NCI-H345 treated with DMSO at 0.1 percent for 48 hours (cell line): ENCODE measurements around the gene SLC6A3.
"Not testable (repeated sequence)": the region's sequence is repeated elsewhere in the genome, so short reads cannot be mapped to it uniquely, and the experiment has no call there.

Experiments used
- DNase-seq: peaks from one replicate; lab custom pipeline; 2025; ENCODE audit not compliant: unreplicated experiment; lab: John Stamatoyannopoulos, UW

Gene SLC6A3

DNA sequence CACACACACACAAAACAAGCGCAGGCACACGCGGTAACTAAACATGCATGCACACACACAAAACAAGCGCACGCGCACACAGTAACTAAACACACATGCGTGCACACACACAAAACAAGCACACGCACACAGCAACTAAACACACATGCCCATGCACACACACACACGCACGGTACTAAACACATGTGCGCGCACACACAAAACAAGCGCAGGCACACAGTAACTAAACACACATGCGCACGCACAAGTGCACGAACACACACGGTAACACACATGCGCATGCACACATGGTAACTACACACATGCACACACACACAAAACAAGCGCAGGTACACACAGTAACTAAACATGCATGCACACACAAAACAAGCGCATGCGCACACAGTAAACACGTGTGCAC lies 19.9 kb upstream of the SLC6A3 start:
- no peak for DNase-seq

DNA sequence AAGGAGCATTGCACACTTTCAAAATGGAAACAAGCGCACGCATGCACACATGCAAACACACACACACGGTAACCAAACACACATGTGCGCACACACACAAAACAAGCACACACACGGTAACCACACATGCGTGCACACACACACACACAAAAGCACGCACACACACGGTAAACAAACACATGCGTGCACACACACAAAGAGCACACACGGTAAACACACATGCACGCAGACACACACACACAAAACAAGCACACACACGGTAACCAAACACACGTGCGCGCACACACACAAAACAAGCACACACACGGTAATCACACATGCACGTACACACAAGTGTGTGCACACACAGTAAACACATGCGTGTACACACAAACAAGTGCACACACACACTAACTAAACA lies 19.3 kb upstream of the SLC6A3 start:
- no peak for DNase-seq

DNA sequence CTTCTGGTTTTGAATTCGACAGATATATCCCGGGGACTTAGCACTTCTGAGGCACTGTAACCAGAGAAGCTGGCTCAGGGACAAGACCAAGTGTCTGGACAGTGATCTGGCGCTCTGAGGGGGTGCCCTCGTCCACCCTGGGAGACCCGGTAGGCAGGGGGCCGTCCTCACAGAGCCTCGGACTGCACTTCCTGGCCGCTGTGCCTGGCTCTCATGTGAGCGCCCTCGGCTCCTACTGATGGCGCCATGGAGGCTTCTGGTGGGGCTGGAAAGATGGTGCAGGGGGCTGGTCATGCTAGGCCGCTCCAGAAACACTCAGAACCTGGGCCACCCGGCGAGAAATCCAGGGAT lies 18.8 kb upstream of the SLC6A3 start:
- no peak for DNase-seq

DNA sequence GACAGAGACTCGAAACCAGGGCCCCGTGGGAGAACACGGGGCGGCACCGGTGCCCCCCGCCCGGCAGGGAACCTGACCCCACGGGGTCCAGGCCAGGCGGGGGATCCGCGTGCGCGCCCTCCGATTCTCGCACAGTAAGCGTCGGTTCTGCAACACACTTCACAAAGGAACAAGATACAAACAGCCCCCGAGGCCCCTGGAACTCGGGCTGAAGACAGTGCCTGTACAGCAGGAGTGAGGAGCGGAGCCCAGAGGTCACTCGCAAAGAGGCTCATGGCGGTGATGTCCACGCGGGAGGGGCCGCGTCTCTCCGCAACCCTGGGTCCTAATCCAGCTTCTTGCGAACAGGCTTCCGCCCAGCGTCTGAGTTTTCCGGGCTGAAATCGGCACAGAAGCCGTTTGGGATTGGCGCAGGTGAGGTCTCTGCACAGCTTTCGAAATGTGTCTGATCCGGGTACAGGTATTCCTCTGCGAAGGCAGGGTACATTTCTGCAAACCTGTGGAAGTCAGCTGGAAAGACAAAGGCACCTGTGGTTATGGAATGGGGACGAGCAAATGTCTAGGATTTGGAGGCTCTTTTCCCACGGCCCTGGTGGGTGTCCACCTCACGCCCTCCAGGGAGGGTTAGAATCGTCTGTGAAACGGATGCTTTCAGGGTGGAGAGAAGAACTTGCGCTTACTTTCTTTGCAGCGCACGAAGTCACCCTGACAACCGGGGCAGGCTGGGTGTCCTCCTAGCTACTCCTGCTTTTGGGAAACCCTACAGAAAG lies 18.3 kb upstream of the SLC6A3 start:
- DNase-seq: no peak

GRCh38 chr5:1462358-1462757 lies 17.1 kb upstream of the SLC6A3 start:
- DNase-seq: no peak

- DNase-seq: no peak
Observed at GRCh38 chr5:1461396-1461795, 16.2 kb upstream of the SLC6A3 start.

GRCh38 chr5:1460054-1460682 lies 14.9 kb upstream of the SLC6A3 start:
- DNase-seq: peak; percentile 79

DNA sequence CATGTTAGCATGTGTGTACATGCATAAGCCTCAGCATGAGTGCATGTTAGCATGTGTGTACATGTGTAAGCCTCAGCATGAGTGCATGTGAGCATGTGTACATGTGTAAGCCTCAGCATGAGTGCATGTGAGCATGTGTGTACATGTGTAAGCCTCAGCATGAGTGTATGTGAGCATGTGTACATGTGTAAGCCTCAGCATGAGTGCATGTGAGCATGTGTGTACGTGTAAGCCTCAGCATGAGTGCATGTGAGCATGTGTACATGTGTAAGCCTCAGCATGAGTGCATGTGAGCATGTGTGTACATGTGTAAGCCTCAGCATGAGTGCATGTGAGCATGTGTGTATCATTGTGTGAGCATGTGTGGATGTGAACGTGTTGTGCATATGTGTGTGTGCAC lies 14.2 kb upstream of the SLC6A3 start:
- DNase-seq: not testable (repeated sequence)

DNA sequence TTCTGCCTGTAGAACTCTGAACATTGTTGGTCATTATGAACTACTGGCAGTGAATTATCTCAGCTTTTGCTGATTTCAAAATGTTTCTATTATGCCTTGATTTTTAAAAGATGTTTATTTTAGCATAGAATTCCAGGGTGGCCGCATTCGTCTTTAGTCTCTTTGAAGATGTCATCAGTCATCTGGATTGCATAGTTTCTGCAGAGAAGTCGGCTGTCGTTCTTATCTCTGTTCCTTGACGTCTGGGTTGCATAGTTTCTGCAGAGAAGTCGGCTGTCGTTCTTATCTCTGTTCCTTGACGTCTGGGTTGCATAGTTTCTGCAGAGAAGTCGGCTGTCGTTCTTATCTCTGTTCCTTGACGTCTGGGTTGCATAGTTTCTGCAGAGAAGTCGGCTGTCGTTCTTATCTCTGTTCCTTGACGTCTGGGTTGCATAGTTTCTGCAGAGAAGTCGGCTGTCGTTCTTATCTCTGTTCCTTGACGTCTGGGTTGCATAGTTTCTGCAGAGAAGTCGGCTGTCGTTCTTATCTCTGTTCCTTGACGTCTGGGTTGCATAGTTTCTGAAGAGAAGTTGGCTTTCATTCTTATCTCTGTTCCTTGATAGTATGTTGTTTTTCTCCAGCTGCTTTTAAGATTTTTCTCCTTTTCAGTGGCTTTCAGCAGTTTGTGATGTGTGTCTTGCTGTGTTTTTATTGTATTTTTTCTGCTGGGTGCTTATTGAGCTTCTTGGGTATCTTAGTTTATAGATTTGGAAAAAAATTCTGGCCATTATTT lies 11.1 kb upstream of the SLC6A3 start:
- DNase-seq: not testable (repeated sequence)

- DNase-seq: no peak
Observed at GRCh38 chr5:1453613-1454012, 8.4 kb upstream of the SLC6A3 start.

DNA sequence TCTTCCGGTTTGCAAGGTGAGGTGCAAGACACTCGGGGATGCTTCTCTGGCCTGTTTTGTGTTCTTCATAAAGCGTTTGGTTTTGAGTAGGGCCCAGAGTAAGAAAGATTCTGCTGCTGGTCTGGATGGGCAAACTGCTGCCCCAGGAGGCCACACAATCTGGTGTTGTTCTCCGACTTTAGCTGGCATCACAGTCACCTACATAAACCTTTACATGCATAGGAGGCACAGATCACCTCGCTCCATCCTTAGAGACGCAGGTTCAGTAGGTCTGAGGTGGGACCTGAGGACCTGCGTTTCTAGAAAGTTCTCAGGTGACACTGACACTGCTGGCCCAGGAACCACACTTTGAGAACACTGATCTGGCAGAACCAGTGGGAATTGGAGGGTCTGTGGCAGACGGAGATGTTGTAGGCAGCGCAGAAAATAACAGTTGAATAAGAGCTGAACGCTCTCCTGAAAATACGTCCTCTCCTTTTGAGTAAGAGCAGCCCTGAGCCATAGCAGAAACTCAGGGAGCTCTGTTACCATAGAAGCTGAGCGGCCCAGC lies 3.9 kb upstream of the SLC6A3 start:
- DNase-seq: no peak

GRCh38 chr5:1448511-1449011 lies 3.3 kb upstream of the SLC6A3 start:
- DNase-seq: no peak

DNA sequence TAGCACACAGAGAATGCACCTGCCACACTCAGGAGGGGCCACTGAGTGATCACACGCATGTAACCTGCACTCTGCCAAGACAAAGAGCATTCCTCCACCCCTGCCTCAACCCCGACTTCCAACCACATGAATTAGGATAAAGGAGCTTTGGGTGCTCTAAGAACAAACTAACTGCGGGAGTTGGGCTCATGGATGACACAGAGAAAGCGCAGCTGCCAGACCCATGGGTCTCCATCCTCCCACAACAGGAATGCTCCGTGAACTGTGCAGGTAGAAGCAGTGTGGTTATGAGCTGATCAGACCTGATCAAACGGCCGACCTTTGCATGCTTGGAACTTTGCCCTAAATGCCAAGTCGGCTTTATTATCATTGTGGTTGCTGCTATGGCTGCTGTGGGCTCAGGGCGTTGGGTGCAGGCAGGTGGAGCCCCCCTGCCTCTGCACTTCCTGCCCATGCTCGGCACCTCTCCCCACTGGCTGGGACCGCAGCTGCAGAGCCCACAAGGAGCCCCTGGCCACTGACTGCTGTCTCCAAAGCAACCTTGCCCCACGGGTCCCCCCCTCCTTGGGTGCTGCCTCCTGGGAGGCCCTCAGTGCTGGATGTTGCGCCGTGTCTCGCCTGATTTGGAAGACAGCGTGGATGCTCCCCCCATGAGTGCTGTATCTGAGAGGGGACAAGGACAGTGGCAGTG lies 2.6 kb upstream of the SLC6A3 start:
- DNase-seq: no peak

DNA sequence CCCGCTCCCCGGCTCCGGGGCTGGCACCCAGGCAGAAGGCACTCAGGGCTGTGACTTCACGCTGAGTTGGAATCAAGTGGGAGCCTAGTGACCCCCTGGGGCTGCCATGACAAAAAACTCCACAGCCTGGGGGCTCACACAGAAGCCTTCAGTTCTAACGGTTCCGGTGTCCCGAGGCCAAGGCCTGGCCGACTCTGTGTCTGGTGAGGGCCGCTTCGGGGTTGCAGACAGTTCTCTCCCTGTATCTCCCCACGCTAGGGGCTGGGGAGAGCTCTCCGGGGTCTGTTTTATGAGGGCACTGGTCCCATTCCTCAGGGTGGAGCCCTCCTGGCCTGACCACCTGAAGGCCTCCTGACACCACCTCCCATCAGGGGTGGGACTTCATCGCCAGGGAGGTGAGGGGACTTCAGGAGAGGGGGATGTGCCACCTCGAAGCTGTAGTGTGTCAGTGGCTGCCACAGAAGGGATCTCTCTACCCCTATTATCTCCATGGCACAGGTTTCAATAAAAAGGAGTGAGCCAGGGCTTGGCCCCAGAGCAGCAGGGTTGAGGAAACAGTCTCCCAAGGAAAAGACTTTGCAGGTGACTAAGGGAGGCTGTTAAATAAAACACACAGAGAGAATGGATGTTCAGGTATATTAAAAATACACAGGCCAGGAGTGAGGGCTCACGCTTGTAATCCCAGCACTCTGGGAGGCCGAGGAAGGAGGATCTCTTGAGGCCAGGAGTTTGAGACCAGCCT lies 1.5 kb upstream of the SLC6A3 start:
- DNase-seq: no peak

- DNase-seq: no peak
Observed at GRCh38 chr5:1445689-1446601, 705 bp upstream of the SLC6A3 start.

GRCh38 chr5:1444361-1445189 lies 665 bp downstream of the SLC6A3 start:
- no peak for DNase-seq

DNA sequence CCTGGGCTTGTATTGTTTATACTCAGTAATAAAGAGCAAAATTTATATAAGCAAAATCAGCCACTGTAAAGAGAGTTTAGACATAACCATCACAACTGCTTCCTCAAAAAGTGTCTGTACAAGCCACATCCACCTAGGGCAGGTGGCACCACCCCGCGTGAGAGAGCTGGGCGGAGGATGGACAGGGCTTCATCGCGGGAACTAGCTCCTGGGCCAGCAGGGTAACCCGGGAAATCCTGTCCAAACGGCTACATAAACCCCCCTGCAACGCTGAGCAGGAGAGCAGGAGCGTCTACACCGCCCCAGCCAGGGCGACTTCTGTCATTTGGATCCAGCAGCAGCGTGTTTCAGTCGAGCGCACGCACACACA lies 1.3 kb downstream of the SLC6A3 start:
- DNase-seq: no peak

DNA sequence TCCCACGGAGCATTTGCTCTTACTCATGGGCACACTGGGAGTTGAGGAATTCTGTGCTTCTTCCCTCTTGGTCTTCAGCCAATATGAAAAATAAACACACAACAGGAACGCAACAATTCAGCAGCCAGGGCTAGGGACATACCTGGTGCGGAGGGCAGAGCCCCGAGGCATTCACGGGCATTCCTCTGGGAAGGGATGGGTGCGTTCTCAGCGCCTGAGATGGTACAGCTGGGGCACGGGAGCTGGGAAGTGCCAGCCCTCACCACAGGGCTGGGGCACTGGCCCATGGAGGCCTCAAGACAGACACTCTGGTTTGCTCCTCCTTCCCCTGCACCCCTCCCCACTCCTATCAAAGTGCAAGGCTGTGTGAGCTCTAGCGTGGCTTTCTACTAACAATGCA lies 2.1 kb downstream of the SLC6A3 start:
- no peak for DNase-seq
